ENCODE results near the gene RAD51B. TPM values are rescaled to one million over a fixed set of nuclear protein-coding genes. Genes with fewer than 3 reads are reported as not detected.

RAD51B gene
- total RNA-seq, 1 experiment from 2014 or later: 16.7 TPM

- Mint-ChIP-seq H3K27me3 (ENCODE audit: low read depth) (0 out of 2 replicates have a peak, but pooled peaks cover 2% of the 10 kb centered on the region), H3K36me3 (ENCODE audit: insufficient read depth in 1 of 3, low read depth in 3 of 3) (no peaks in the 10 kb centered on the region), H3K4me1 (peaks cover 14 to 16% of the 10 kb centered on the region in 2 experiments), H3K4me3 (no peak overlapping the region), H3K27ac (no peak overlapping the region), H3K9me3 (no peaks in the 10 kb centered on the region)
- Histone ChIP-seq H3K9ac (ENCODE audit: extremely low read depth, insufficient read length, low read length) (no peak overlapping the region), H2AFZ (ENCODE audit: low read length) (no peak overlapping the region), H4K5ac (ENCODE audit: insufficient read length, low read depth, low read length) (no peak overlapping the region), H2BK5ac (ENCODE audit: insufficient read length, low read length) (no peak overlapping the region), H3K56ac (ENCODE audit: insufficient read length, low read depth, low read length) (no peak overlapping the region), H3K4me2 (ENCODE audit: insufficient read depth, insufficient read length, low read length) (no peak overlapping the region), H2BK20ac (ENCODE audit: low read depth, low read length, poor library complexity, severe bottlenecking) (no peak overlapping the region), H2BK120ac (ENCODE audit: low read depth, low read length, poor library complexity, severe bottlenecking) (no peak overlapping the region), H3K27me3 (ENCODE audit: insufficient read depth, low read length) (no peaks in the 10 kb centered on the region), H3K4ac (ENCODE audit: low read depth, low read length) (no peak overlapping the region), H3T11ph (ENCODE audit: low read length) (no peak overlapping the region), H2BK12ac (ENCODE audit: insufficient read length, low read depth, low read length) (no peak overlapping the region), H3K23ac (ENCODE audit: insufficient read length, low read depth, low read length) (no peak overlapping the region), H3K79me2 (ENCODE audit: insufficient read depth, low read length) (no peaks in the 10 kb centered on the region), H4K8ac (replicated peaks; ENCODE audit: insufficient read length, low read depth, low read length) (no peak overlapping the region), H3K4me1 (ENCODE audit: insufficient read depth, low read length) (no peaks in the 10 kb centered on the region), H2AK5ac (ENCODE audit: insufficient read length, low read length) (no peak overlapping the region), H3K18ac (ENCODE audit: insufficient read length, low read depth, low read length) (no peak overlapping the region), H4K91ac (ENCODE audit: insufficient read length, low read depth, low read length) (no peak overlapping the region), H3K23me2 (ENCODE audit: insufficient read length, low read depth, low read length, poor library complexity, severe bottlenecking) (no peaks in the 10 kb centered on the region), H3K9me3 (ENCODE audit: control insufficient read depth, low read depth, low read length) (no peaks in the 10 kb centered on the region), H3K14ac (ENCODE audit: insufficient read depth, low read length) (no peak overlapping the region), H2BK15ac (ENCODE audit: low read depth, low read length) (no peak overlapping the region), H3K27ac (ENCODE audit: insufficient read length, low read depth, low read length) (no peak overlapping the region), H4K20me1 (ENCODE audit: control insufficient read depth, insufficient read depth, insufficient read length) (no peaks in the 10 kb centered on the region), H3K79me1 (ENCODE audit: insufficient read depth, low read depth, low read length, poor library complexity, severe bottlenecking) (no peaks in the 10 kb centered on the region)
- TF ChIP-seq CTCF (conservative IDR thresholded peaks at IDR 0.05): no peak
- no CpG with 5 or more reads among the region's 8 CpGs for WGBS (ENCODE audit: extremely low coverage, insufficient read length, low lambda C conversion rate)
- DNase-seq: no peak
These were observed 449.8 kb downstream of the RAD51B start for GRCh38 chr14:68269136-68269927.
